Endothelial cell of umbilical vein (primary cell): ENCODE results near the gene TSPAN4. TPM values are rescaled to one million over a fixed set of nuclear protein-coding genes. Genes with fewer than 3 reads are reported as not detected.

Source experiments
- BruUV-seq: library from RNA; stranded (reverse); fragments of 400-500 nt; replicated peaks from 2 replicates; lab custom pipeline; 2021; lab: Mats Ljungman, UMichigan
- CTCF ChIA-PET: fragments of 300-600, 350-600 bp; sonication (Branson Sonifier 250); formaldehyde crosslinking; loops from one replicate; lab custom pipeline; 2021; ENCODE audit warnings: antibody characterized with exemption, inconsistent platforms; lab: Charles Lee
- POLR2A ChIA-PET: fragments of 300-600, 350-600 bp; sonication (Branson Sonifier 250); formaldehyde crosslinking; loops from one replicate; lab custom pipeline; 2021; ENCODE audit warnings: antibody characterized with exemption, inconsistent platforms; lab: Charles Lee
- DNase-seq: peaks from one replicate; pipeline ENCODE4 v3.0.0-alpha.2; 2011; ENCODE audit warnings: low read depth, low spot score
- FAIRE-seq: peaks from 2 replicates; lab custom pipeline; 2011; peaks lifted over from hg19 to GRCh38; lab: Jason Lieb, UNC
- H2AFZ ChIP-seq: 2 replicates; pipeline ENCODE4 v1.6.0; 2012; ENCODE audit warnings: low read depth, low read length, control low read depth, inconsistent platforms
- H3K27ac ChIP-seq: 2 replicates; pipeline ENCODE4 v1.5.1; 2011; ENCODE audit warnings: low read depth, mild to moderate bottlenecking, control low read depth, low read length, moderate library complexity; ENCODE audit not compliant: insufficient read depth
- H3K27me3 ChIP-seq, 2 experiments: 2 replicates each; pipeline versions ENCODE4 v1.6.0 to v1.6.1; 2011; ENCODE audit warnings: low read length in 2 of 2, mixed read lengths in 1 of 2; ENCODE audit not compliant: control insufficient read depth in 2 of 2, insufficient read depth in 2 of 2
- H3K36me3 ChIP-seq, 2 experiments: 2 replicates in 1 of 2; 3 replicates in 1 of 2; pipeline ENCODE4 v1.5.1; 2011; ENCODE audit warnings: low read length in 2 of 2, mild to moderate bottlenecking in 1 of 2, moderate library complexity in 1 of 2; ENCODE audit not compliant: control insufficient read depth in 2 of 2, insufficient read depth in 2 of 2; ENCODE audit errors: extremely low read depth in 1 of 2
- H3K4me1 ChIP-seq: 3 replicates; pipeline ENCODE4 v1.5.1; 2011; ENCODE audit warnings: mild to moderate bottlenecking, low read length; ENCODE audit not compliant: control insufficient read depth, insufficient read depth; ENCODE audit errors: extremely low read depth
- H3K4me2 ChIP-seq: 2 replicates; pipeline ENCODE4 v1.6.1; 2011; ENCODE audit warnings: low read length, control low read depth, mixed read lengths; ENCODE audit not compliant: insufficient read depth
- H3K4me3 ChIP-seq, 3 experiments: fragments of 200-600 bp in 1 of 3; sonication (generic), shearing (Covaris generic) in 1 of 3; replicated peaks in 1 of 3; 2 replicates each; pipeline ENCODE4 v1.5.1; 2011 to 2016; ENCODE audit warnings: control low read depth in 3 of 3, low read length in 3 of 3, mild to moderate bottlenecking in 2 of 3, inconsistent platforms in 1 of 3, low read depth in 1 of 3, moderate library complexity in 1 of 3; ENCODE audit not compliant: insufficient read depth in 1 of 3
- H3K79me2 ChIP-seq: 2 replicates; pipeline ENCODE4 v1.6.0; 2012; ENCODE audit warnings: low read length, inconsistent platforms; ENCODE audit not compliant: control insufficient read depth, insufficient read depth
- H3K9ac ChIP-seq: replicated peaks from 2 replicates; pipeline ENCODE3; 2011; ENCODE audit warnings: low read length, control low read depth; ENCODE audit not compliant: insufficient read depth; ENCODE audit errors: extremely low read depth
- H3K9me1 ChIP-seq: replicated peaks from 3 replicates; pipeline ENCODE4 v1.6.0; 2011; ENCODE audit warnings: mild to moderate bottlenecking, low read length; ENCODE audit not compliant: control insufficient read depth, insufficient read depth; ENCODE audit errors: extremely low read depth
- H3K9me3 ChIP-seq: replicated peaks from 2 replicates; pipeline ENCODE4 v1.5.1; 2012; ENCODE audit warnings: low read length, inconsistent platforms; ENCODE audit not compliant: control insufficient read depth, insufficient read depth
- H4K20me1 ChIP-seq: replicated peaks from 2 replicates; pipeline ENCODE3; 2011; ENCODE audit warnings: mild to moderate bottlenecking, low read length; ENCODE audit not compliant: control insufficient read depth, insufficient read depth; ENCODE audit errors: extremely low read depth
- CTCF ChIP-seq, 2 donors: IDR thresholded peaks; 1 replicate in 1 of 2; 2 replicates in 1 of 2; pipeline ENCODE4 v1.5.1; 2011; ENCODE audit warnings: low read length in 2 of 2, mild to moderate bottlenecking in 2 of 2, moderate library complexity in 2 of 2, control low read depth in 1 of 2, inconsistent platforms in 1 of 2, low read depth in 1 of 2; ENCODE audit not compliant: insufficient read depth in 1 of 2; ENCODE audit errors: extremely low read depth in 1 of 2
- EZH2 ChIP-seq: IDR thresholded peaks from 2 replicates; pipeline ENCODE4 v1.6.1; 2012; ENCODE audit warnings: borderline replicate concordance, low read depth, mild to moderate bottlenecking, moderate library complexity, low read length, inconsistent platforms; ENCODE audit not compliant: severe bottlenecking
- FOS ChIP-seq: IDR thresholded peaks from 2 replicates; pipeline ENCODE4 v1.6.1; 2011; ENCODE audit warnings: mild to moderate bottlenecking, low read length, moderate library complexity, borderline replicate concordance; ENCODE audit not compliant: insufficient read depth
- GATA2 ChIP-seq: IDR thresholded peaks from 2 replicates; pipeline ENCODE4 v1.7.0; 2011; ENCODE audit warnings: low read depth, mild to moderate bottlenecking, moderate library complexity, mixed read lengths, low read length; ENCODE audit not compliant: insufficient read length, insufficient read depth
- JUN ChIP-seq: IDR thresholded peaks from 2 replicates; pipeline ENCODE4 v1.6.1; 2011; ENCODE audit warnings: borderline replicate concordance, low read depth; ENCODE audit not compliant: insufficient read length, insufficient read depth
- MAX ChIP-seq: IDR thresholded peaks from 2 replicates; pipeline ENCODE4 v1.6.1; 2011; ENCODE audit not compliant: insufficient read depth, insufficient read length
- MYC ChIP-seq: IDR thresholded peaks from one replicate; pipeline ENCODE4 v1.6.1; 2011; ENCODE audit warnings: mild to moderate bottlenecking, low read depth, low read length
- POLR2A ChIP-seq: IDR thresholded peaks from 2 replicates; pipeline ENCODE4 v1.6.1; 2012; ENCODE audit warnings: low read depth, mild to moderate bottlenecking, control low read depth, low read length
- POLR2AphosphoS5 ChIP-seq: IDR thresholded peaks from 2 replicates; pipeline ENCODE4 v1.6.1; 2012; ENCODE audit warnings: low read depth, mild to moderate bottlenecking, control low read depth, low read length, moderate library complexity; ENCODE audit not compliant: insufficient read depth
- dilution Hi-C: fragments of 300-500 bp; cut with MboI; formaldehyde crosslinking; loops from one replicate; pipeline ENCODE4 v1.15.0; 2019; ENCODE audit warnings: low sequenced_read_pairs; ENCODE audit not compliant: extremely low pct_ligation_motif_present
- intact Hi-C: fragments of 100-400 bp; cut with micrococcal nuclease; formaldehyde crosslinking; loops from one replicate; pipeline ENCODE4 v1.10.0; 2022
- polyA plus RNA-seq, 4 experiments: library from polyadenylated mRNA; depleted of rRNA in 3 of 4; stranded (reverse) in 3 of 4; unstranded in 1 of 4; fragments of >200 nt; gene quantifications; 2 replicates each; pipeline versions ENCODE4 v1.2.1 to v1.2.3, GENCODE V29; 2011 to 2012; ENCODE audit warnings: missing spikeins in 1 of 4
- total RNA-seq: library from RNA; stranded (reverse); gene quantifications from 2 replicates; pipeline ENCODE4 v1.2.3, GENCODE V29; 2021

TSPAN4 gene
- total and polyA plus RNA-seq, 2 donors (not counting 3 experiments of a cell fraction or from before 2014, with no cell fraction given): 114 to 199 TPM

- H3K9me1 ChIP-seq: no peaks in the 10 kb centered on the region
- TF ChIP-seq MYC (no peak), MAX (no peak), JUN (no peak), POLR2AphosphoS5 (no peak), GATA2 (no peak), POLR2A (no peak), CTCF (IDR thresholded peaks at IDR 0.05; ENCODE audit: extremely low read depth in 1 of 2, insufficient read depth in 1 of 2, low read depth in 1 of 2, low read length in 2 of 2) (no peak), FOS (no peak), EZH2 (no peak)
- FAIRE-seq (no peak), DNase-seq (no peak)
- no peak overlapping the region for H3K4me3 ChIP-seq
- H3K4me2 ChIP-seq: no peak overlapping the region
- H3K4me1 ChIP-seq: no peaks in the 10 kb centered on the region
- no peak overlapping the region for H3K27ac ChIP-seq
- ChIA-PET POLR2A (no interaction called here), CTCF (interaction anchor here (0.9 kb wide), 1 partner anchor 13 kb away, joined by 3 read pairs; no protein-coding TSS in a partner anchor)
- no peak overlapping the region for H3K9ac ChIP-seq
- dilution Hi-C loops: no loop called here
- no peaks in the 10 kb centered on the region for H3K9me3 ChIP-seq
- no TSS peak for BruUV-seq
- intact Hi-C loops: no loop called here
- H3K36me3 ChIP-seq: no peaks in the 10 kb centered on the region
- H2AFZ ChIP-seq: no peak overlapping the region
- H3K79me2 ChIP-seq: no peaks in the 10 kb centered on the region
- no peaks in the 10 kb centered on the region for H3K27me3 ChIP-seq
- H4K20me1 ChIP-seq: no peaks in the 10 kb centered on the region
These were observed 12.7 kb downstream of the TSPAN4 start for GRCh38 chr11:855330-855674.
